SK-N-DZ (cell line): ENCODE results near the gene CYTH4.
"Not testable (repeated sequence)": the region's sequence is repeated elsewhere in the genome, so short reads cannot be mapped to it uniquely, and the experiment has no call there.

Experiments
- DNase-seq: peaks from one replicate; pipeline ENCODE4 v3.0.0-alpha.2; 2015; ENCODE audit warnings: low spot score

CYTH4 gene

DNA sequence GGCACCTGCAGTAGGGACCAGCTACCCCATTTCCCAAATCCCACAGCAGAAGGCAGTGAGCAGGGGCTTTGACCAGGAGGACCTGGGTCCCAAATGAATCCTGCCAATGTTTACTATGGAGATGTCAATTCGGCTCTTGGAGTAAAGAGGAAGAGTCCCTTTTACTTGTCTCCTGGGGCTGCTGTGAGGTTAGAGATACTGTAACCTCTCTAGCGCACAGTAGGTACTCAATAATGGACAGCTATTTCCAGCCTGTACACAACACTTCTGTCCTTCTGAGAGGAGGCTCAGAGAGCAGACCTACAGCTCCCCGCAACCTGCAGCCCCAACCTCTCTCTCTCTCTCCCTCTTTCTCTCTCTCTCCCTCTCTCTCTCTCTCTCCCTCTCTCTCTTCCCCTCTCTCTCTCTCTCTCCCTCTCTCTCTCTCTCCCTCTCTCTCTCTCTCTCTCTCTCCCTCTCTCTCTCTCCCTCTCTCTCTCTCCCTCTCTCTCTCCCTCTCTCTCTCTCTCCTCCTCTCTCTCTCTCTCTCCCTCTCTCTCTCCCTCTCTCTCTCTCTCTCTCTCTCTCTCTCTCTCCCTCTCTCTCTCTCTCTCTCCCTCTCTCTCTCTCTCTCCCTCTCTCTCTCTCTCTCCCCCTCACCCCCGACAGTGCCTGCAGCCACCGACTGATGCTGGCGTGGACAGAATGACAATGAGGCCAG lies 46.4 kb downstream of the CYTH4 start:
- not testable (repeated sequence) for DNase-seq

DNA sequence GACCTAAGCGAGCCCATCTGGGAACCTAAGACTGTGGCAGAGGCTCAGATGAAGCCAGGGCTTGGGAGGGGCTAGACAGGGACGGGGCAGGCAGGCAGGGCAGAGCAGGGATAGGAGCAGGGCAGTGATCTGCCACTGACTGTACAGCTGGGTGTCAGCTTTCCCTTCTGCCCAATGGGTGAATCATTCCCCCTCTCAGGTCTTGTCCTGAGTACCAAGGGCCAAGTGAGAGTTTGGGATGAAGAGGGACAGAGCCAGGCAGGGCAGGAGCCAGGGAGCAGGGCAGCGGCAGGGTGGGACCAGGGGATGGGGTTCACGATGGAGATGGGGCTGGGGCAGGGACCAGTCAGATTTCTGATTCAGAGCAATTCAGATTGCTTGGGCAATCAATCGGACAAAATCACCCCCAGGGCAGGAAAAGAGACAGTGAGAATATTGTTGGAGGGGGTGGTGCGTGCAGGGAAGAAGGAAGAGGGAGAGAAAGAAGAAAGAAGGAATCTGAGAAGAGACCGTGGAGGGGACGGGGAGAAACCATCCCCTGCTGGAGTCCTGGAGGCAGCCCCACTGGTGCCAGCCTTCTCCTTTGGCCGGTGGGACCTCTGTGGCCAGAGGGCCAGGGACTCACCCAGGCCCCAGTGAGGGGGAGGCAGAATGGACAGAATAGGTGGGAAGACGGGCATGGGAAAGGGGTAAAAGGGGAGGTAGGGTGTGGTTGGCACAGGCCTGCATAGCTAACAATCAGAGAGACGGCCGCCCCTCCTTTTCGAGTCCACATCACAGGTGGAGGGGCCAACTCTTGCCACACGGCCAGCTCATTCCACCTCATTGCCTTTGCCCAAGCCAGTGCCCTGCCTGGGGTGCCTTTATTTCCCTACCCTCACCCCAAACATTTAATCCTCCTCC lies 47.2 kb downstream of the CYTH4 start:
- DNase-seq, result no peak

DNA sequence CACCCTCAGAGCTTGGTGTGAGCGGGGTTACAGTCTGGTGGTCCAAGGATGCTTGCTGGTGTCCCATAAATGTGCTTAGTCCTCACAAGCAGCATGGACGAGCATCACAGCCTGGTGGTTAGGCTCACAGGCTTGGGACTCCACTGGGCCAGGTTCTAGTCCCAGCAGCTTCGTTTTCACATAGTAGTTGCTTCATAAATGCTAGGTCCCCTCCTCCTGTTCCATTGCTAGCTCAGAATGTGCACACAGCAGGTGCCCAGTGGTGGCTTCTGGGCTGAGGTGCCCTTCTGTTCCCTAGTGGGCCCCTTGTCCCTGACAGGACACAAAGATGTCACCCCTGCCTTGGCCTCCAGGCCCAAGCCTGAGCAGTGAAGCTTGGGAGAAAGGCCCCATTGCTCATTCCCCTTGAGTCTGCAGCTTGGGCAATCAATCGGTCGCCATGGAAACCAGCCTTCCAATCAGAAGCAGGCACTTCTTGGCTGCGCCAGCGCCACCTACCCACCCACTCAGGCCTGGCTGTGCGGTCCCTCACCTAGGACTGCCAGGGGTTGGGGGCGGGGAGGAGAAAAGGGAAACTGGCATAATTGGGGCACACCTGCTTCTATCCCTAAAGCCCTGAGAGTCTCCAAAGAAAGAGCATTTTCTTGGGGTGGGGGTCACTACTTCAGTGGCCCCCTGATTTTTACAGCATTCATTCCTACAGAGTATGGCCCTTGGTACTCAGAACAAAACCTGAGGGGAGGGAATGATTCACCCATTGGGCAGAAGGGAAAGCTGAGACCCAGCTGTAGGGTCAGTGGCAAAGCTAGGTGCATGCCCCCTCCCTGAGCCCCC lies 48.1 kb downstream of the CYTH4 start:
- peak; percentile 68 for DNase-seq

DNA sequence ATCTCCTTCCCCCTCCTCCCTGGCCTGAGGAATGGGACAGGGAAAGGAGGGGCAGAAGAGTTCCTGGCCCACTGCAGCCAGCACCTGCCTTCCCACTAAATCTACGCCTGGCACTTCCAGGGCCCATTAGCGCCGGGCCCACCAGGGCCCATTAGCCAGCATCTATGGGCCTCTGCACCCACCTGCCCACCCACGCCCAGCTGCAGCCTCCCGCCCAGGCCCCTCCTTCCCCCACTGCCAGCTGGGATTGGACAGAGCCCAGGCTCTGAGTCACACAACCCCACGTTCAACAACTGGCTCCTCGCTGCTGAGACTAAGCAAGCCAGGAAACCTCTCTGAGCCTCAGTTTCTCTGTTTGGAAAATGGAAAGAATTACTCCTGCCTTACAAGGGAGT lies 48.7 kb downstream of the CYTH4 start:
- no peak for DNase-seq

DNA sequence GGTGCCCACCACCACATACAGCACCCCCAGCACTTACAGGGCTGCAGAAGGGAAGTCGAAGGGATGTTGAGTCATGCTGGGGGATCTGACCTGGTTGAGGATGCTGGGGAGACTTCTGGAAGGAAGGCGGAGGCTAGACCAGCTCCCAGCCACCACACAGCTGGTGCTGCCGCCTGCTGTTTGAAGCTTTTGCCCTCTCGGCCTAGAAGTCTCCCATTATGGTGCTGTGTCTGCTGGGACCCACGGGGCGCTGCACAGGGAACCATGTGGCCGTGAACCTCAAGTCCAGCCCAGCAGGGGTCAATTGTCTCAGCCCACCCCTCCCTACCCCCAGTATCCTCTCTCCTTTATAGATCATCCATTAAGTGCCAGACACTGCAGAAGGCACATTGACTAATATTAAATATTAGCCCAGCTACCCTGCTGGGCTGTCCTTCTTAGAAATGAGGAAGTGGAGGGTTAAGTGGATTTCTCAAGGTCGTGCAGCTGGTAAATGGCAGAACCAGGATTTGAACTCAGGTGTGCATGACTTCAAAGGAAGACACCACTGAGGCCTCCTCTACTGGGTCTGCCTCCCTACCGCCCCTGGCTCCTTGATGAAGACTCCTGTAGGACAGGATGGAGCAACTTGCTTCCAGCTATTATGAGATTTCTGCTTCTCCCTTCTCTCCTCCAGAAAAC lies 49.7 kb downstream of the CYTH4 start:
- DNase-seq, result no peak

DNA sequence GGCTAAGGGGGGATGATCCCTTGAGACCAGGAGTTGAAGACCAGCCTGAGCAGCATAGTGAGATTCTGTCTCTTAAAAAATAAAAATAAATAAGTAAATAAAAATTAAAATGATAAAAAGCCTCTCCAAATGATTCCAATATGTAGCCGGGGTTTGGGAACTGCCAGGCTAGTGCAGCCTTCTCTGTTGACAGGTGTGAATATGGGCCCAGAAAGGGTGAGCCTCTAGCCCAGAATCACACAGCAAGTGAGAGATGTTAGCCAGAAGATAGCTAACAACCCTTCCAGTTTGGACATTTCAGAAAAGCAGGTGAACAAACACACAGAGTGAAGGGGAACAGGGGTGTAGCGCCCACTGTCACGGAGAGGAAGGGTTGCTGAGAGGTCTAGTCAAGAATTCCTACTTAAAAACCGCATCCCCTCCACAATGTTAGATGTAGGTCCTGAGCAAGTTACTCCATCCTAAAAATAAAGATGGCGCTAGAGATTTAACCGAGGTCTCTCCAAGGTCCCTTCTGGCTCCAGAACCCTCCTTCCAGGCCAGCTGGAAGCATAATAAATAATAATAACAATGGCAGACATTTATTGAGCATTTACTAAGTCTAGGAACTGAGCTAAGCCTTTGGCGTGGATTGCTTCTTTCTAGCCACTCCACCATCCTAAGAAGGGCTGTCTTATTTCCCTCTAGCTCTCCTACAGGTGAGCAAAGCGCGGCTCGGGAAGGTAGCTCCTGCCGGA lies 51.6 kb downstream of the CYTH4 start:
- no peak for DNase-seq

DNA sequence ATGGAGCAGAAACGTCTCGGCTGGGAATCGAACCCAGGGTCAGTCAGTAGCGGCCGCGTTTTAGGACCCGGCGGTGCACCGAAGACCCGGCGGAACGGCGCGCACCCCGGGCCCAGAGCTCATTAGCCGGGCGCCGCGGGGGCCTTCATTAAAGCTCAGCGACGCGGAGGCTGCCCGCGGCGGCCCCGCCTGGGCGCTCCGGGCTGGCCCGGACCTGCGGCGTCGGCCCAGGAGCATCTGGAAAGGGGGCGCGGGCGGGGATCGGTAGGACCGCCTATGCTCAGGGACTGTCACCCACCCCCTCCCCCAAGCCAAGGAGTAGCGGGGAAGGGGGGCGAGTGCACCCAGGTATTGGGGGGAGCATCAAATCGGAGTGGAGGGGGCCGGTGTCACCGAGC lies 52.2 kb downstream of the CYTH4 start:
- DNase-seq, result no peak

DNA sequence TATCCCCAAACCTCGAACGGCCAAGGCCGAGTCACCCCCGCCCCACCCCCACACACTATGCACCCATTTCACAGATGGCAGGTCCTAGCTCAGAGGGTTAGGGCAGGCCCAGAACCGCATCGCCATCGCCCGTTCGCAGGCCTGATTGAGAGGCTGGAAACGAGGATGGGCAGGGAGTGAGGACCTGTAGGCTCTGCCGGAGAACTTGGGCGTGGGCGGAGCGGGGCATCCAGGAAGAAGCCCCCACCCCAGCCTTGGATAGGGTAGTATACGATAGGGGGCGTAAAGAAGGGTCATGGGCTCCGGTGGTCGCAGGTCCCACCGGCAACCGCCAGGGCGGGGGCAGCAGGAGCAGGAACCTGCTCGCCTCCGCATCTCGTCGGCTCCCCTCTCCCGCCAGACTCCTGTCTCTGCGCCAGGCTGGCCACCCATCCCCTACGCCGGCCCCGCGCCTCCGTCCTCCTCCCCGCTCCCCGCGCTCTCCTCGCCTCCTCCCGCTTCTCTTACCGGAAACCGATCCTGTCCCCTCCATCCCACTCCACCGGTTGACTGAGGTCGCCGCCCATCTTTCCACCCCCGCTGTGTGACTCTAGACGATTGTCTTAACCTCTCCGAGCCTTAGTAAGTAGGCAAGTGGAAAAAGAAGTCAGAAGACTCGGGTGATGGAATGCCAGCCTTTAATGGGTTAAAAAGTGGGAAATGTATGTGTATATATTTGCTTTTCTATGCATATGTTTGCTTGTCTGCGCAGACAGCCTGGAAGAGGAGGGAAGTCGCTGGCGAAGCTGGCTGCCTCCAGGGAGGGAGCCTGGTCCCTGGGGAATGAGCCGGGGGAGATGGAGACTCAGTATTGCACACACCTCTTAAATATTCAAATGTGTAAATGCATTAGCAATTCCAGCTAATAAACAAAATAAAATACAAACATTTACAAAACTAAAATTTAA lies 52.8 kb downstream of the CYTH4 start:
- no peak for DNase-seq

DNA sequence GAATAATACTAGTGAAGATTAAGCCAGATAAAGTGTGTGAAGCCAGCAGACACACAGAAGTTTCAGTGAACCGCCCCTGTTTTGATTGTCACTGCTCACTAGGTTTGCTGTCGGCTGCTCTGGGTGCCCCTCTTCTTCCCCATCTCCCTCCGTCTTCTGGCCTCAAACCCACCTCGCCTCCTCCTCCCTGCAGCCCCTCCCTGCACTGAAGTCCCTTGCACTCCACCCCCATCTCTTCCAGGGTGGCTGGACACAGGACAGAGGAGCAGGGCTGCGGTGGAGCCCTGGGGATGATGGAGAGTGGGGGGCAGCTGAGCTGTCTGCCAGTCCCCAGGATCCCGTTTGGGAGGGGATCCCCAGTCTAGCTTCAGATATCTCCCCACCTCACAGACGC lies 53.5 kb downstream of the CYTH4 start:
- no peak for DNase-seq

DNA sequence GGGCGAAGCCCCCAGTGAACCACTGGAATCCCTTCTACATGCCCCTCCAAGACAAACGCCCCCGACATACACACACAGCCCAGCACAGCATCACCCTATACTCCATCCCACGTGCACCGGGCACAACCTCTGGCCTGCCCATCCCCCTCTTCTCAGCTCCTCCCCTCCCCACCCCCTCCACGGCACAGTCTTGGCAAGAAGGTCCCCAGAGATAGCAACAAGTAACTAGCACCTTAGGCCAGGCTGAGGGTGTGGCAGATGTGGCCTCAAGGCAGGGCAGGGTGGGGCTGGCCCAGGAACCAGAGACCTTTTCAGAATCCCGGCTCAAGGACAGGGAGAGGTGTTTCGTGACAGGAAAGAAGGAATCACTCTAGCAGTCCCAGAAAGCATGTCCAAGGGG lies 54.3 kb downstream of the CYTH4 start:
- DNase-seq, result no peak

DNA sequence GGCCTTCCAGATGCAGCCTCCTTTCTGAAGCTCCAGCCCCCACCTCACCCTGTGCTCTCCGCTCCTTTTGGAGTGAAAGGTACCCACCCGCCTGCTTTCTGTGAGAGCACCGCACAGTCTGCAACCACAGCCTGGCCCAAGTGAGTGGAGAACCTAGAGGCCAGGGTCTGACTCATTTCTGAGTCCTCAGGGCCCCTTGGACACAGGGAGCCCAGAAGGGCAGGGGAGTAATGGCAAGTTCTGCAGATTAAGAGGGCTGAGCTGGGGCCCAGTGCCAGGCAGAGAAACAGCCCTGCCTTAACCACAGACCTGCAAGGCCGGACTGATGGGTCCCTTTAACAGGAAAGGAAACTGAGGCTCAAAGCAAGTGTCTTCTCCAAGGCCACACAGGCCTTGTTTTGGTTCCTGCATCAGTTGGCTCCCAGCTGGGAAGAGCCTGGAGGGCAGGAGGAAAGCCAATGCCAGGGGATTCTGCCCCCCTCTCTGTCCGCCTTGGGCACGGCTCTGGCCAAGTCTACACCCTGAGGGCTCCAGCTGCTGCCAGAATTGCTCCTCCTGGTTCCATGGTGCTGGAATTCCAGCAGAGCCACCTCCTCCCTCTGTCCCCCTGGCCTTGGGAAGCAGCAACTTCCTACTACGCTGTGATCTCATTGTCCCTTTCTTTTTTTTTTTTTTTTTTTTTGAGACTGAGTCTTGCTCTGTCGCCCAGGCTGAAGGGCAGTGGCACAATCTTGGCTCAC lies 55.1 kb downstream of the CYTH4 start:
- DNase-seq, result no peak

DNA sequence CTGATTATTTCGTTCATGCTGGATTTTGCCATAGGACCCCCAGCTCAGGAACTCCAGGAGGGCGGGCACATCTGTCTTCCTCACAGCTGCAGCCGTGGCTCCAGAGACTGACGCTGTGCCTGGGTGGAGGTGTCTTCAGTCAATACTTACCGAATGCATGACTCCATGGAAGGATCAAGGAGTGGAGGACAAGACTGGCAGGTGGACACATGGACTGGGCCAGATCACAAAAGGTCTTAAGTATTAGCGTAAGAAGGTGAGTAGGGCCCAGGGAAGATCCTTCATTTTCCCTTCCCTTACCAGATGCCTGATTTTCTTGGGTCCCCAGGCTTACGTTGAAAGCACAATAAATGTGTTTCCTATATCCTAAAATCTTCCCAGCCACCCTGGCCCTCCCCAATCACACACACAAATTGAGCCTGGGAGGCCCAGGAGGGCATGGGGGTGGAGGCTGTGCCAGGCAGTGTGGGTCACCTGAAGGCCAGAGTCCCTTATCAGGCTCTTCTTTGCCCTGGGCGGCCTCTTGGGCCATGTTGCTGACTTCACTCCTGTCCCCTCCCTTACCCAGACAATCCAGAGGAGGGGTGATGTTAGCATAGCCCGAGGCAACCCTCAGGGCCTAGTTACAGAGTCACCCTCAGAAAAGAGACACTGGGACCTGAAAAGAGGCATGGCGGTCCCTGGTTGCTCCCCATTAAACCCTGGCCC lies 56.4 kb downstream of the CYTH4 start:
- DNase-seq, result no peak

DNA sequence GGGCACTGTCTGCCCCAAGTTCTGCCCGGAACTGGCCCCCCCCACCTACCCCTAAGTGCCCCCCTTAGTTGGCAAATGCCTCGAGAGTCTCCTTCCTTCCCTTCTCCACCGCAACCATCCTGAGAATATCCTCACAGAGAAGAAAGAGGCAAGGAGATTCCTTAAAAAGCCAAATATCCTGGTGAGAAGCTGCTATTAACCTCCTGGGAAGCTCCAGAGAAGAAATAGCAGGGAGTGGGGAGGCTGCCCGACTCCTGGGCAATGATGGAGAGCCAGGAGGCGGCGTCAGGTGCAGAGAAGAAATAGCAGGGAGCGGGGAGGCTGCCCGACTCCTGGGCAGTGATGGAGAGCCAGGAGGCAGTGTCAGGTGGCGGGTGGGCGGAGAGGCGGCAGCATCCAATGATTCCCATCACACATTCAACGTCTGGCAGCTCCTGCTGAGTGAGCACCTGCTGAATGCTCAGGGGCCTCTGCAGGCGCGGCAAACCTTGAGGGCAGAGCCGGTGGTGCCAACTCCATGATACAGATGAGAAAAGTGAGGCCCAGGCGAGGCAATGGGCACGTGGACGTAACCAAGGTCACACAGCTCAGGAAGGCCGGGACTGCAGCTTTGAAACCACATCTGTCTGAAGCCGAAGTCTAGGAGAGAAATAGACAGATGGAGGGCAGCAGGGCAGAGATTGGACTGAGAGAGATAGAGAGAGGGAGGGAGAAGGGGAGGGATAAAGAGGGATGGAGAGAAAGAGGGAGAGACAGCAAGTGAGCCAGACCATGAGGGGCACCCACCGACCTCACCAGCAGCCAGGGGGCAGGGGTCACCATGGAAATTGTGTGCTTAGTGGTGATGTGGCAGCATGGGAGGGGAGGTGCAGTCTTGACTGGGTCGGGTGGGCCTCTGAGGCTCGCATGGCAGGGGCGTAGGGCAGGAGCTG lies 58.3 kb downstream of the CYTH4 start:
- no peak for DNase-seq

DNA sequence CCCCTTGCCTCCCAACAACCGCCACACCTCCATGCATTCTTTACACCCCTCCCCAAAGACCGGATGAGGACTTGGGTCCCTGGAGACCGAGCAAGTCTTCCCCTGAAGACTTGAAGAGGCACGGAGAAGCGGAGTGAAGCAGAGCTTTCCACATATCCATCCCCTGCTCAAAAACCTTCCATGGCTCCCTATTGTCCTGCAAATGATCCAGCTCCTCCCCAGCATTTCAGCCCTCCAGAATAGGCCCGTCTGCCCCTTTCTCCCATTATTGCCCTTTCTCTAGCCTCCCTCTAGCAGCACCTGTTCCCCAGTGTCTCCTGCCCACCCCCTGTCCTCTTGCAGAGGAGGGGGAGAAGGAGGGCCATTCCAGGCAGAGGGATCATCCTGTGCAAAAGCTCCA lies 59.8 kb downstream of the CYTH4 start:
- no peak for DNase-seq

DNA sequence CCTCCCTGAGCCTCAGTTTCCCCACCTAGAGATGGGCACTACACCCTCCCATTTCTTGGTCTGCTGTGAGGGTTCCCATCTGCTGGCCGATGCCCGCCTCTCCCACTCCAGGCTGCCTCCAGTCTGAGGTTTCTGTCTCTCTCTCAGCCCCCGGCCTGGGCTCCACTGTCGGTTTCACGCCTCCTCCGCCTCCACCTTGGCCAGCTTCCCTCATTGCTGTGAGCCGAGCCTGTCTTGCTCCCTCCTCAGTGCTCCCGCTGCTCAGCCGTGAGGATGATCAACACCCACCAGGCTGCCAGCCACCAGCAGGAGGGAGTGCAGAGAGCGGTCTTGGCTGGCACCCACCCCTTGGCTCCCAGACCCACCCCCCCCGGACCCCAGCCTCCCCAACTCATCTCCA lies 61.0 kb downstream of the CYTH4 start:
- DNase-seq, result no peak

DNA sequence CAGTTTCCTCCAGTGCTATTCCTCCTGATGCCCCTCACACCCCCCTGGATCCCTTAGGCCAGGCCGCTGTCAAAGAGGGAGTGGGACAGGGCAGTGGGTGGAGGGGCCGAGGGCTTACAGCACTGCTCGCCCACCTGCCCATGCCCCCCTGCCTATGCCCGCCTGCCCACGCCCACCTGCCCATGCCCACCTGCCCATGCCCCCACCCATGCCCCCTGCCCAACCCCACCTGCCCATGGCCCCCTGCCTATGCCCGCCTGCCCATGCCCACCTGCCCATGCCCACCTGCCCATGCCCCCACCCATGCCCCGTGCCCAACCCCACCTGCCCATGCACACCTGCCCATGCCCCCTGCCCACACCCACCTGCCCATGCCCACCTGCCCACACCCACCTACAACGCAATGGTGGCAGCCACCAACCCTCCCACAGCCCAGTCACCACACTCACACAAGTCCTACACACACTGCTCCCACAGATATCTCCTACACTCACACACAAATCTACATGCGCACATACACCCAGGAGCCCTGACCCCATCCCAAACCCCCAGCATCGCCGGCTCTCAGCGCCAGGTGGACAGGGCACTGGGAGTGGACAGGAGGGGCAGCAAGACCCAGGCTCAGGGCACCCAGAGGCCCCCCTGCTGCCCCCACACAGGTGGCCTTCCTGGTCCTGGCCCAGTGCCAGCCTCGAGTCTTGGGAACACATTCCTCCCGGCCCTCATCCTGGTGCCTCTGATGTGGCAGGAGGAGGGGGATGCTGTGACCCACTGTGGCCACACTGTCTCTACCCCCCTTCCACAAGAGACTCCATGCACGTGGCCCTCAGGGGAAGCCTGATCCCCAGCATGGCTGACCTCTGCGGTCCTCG lies 61.8 kb downstream of the CYTH4 start:
- no peak for DNase-seq
